Activated effector memory CD4-positive, alpha-beta T cell treated with Interleukin-2 at 50 U/mL for 16 hours (primary cell): ENCODE results near the gene MAP2K3.

Source experiments
- DNase-seq: peaks from one replicate; pipeline ENCODE4 v3.0.0-alpha.2; 2020

The MAP2K3 gene

GRCh38 chr17:21283482-21284318 lies 811 bp upstream of the MAP2K3 start:
- DNase-seq = no peak

GRCh38 chr17:21285164-21286065 lies 904 bp downstream of the MAP2K3 start:
- DNase-seq = no peak

- no peak for DNase-seq
These were observed 1.7 kb downstream of the MAP2K3 start for GRCh38 chr17:21286066-21286770.

GRCh38 chr17:21286909-21287702 lies 2.6 kb downstream of the MAP2K3 start:
- DNase-seq = no peak

GRCh38 chr17:21287703-21288449 lies 3.4 kb downstream of the MAP2K3 start:
- peak; percentile 94 for DNase-seq

- DNase-seq = no peak
These were observed 4.1 kb downstream of the MAP2K3 start for GRCh38 chr17:21288571-21289017.

- no peak for DNase-seq
These were observed 4.8 kb downstream of the MAP2K3 start for GRCh38 chr17:21289175-21289901.

GRCh38 chr17:21289902-21290571 lies 5.5 kb downstream of the MAP2K3 start:
- no peak for DNase-seq

- DNase-seq = no peak
These were observed 6.8 kb downstream of the MAP2K3 start for GRCh38 chr17:21291357-21291756.

- no peak for DNase-seq
These were observed 7.4 kb downstream of the MAP2K3 start for GRCh38 chr17:21291862-21292261.

- no peak for DNase-seq
These were observed 8.6 kb downstream of the MAP2K3 start for GRCh38 chr17:21292867-21293830.

GRCh38 chr17:21293831-21294210 lies 9.3 kb downstream of the MAP2K3 start:
- no peak for DNase-seq

- DNase-seq = no peak
These were observed 10.0 kb downstream of the MAP2K3 start for GRCh38 chr17:21294321-21295035.

GRCh38 chr17:21295036-21295952 lies 10.8 kb downstream of the MAP2K3 start:
- no peak for DNase-seq

- DNase-seq = no peak
These were observed 11.8 kb downstream of the MAP2K3 start for GRCh38 chr17:21296097-21297025.

GRCh38 chr17:21297026-21297520 lies 12.6 kb downstream of the MAP2K3 start:
- no peak for DNase-seq
